Heart left ventricle (tissue), 16 donors: Measurements from ENCODE around the gene HEATR9. TPM values are rescaled to one million over a fixed set of nuclear protein-coding genes. Genes with fewer than 3 reads are reported as not detected.

Experiments used
- ATAC-seq, 4 donors: fragments of 200-7000 bp; cut with Tn5 transposase; one replicate each; pipeline ENCODE4 v1.9.1; 2020 to 2022; ENCODE audit warnings: moderate library complexity in 4 of 4, mild to moderate bottlenecking in 3 of 4, moderate number of reproducible peaks in 1 of 4
- DNase-seq, 5 donors: peaks; one replicate each; pipeline ENCODE4 v3.0.0-alpha.2; 2020
- H3K27ac ChIP-seq, 12 donors: fragments of 200-600 bp; sonication (generic) in 4 of 12; one replicate each; pipeline versions ENCODE4 v1.5.0 to v1.8.0; 2016 to 2022; ENCODE audit warnings: mild to moderate bottlenecking in 2 of 12
- H3K27me3 ChIP-seq, 9 donors: fragments of 200-600 bp; sonication (generic) in 2 of 9; one replicate each; pipeline versions ENCODE4 v1.5.1 to v1.8.0; 2016 to 2022; ENCODE audit warnings: mild to moderate bottlenecking in 3 of 9
- H3K36me3 ChIP-seq, 9 donors: fragments of 200-600 bp; sonication (generic) in 2 of 9; one replicate each; pipeline versions ENCODE4 v1.5.0 to v1.8.0; 2018 to 2022; ENCODE audit warnings: mild to moderate bottlenecking in 2 of 9
- H3K4me1 ChIP-seq, 12 donors: fragments of 200-600 bp; sonication (generic) in 4 of 12; one replicate each; pipeline versions ENCODE4 v1.5.0 to v1.8.0; 2016 to 2022; ENCODE audit warnings: mild to moderate bottlenecking in 3 of 12
- H3K4me3 ChIP-seq, 12 donors: fragments of 200-600 bp; sonication (generic) in 4 of 12; one replicate each; pipeline versions ENCODE4 v1.5.0 to v1.8.0; 2017 to 2022; ENCODE audit warnings: mild to moderate bottlenecking in 9 of 12, moderate library complexity in 4 of 12
- H3K9me3 ChIP-seq, 12 donors: fragments of 200-600 bp; sonication (generic) in 4 of 12; one replicate each; pipeline versions ENCODE4 v1.5.0 to v1.8.0; 2016 to 2022; ENCODE audit warnings: mild to moderate bottlenecking in 1 of 12
- POLR2A ChIP-seq, 2 donors: fragments of 450-650 bp; IDR thresholded peaks; one replicate each; pipeline ENCODE4 v1.6.1; 2017; ENCODE audit warnings: antibody characterized with exemption in 2 of 2, mild to moderate bottlenecking in 2 of 2, moderate library complexity in 2 of 2
- WGBS, 4 donors: extraction: QIAGEN DNeasy Blood & Tissue Kit in 2 of 4; methylation state at CpG; one replicate each; pipeline versions ENCODE4 v1.1.5 to v1.1.7; 2013 to 2018; 5-methylcytosine and 5-hydroxymethylcytosine counted together
- intact Hi-C, 10 donors: fragments of 100-400 bp; cut with DNase I; formaldehyde crosslinking; loops; one replicate each; pipeline versions ENCODE4 v1.11.1 to v1.14.2; 2022
- polyA plus RNA-seq, 2 donors: library from polyadenylated mRNA; stranded (reverse); fragments of 200-250 nt; gene quantifications; one replicate each; pipeline ENCODE4 v1.2.3, GENCODE V29; 2013
- total RNA-seq, 9 donors: library from RNA; depleted of rRNA in 2 of 9; stranded (reverse); fragments of >200 nt in 2 of 9; fragmentation: NEBNext Ultra II Directional in 3 of 9; extraction: Animal tissue kit (Norgen Biotek cat#: 25700) in 3 of 9; gene quantifications; one replicate each; pipeline versions ENCODE4 v1.1.0 to v1.2.4, GENCODE V29; 2016 to 2023
- TF ChIP-seq, protein P1 (sequence below), 12 donors: fragments of 200-600 bp; sonication (generic) in 4 of 12; IDR thresholded peaks; one replicate each; pipeline versions ENCODE4 v1.5.0 to v1.8.0; 2018 to 2022; ENCODE audit warnings: antibody characterized with exemption in 12 of 12, mild to moderate bottlenecking in 5 of 12
- donor health status: ischemic (EF 13 %, LVEDD 7.1; RV severe dilation, severe dysfunction).
- donor health status: healthy with polysubstance abuse.
- donor health status: DM: no; HTN: yes; CAD: no.
- donor health status: DM: no; HTN: no; CAD: no.
- donor health status: ischemic (EF 25% LVEDD 6.9; RV normal size, moderate dysfunction).
- donor health status: ischemic (EF 25% LVEDD 5.7; RV mildly dilated, moderate dysfunction).
- donor health status: healthy.
- donor health status: DM: yes; HTN: yes; CAD: no.
- donor health status: ischemic (EF 35%, LVEDD 5.7; RV mildly dilated, moderate dysfunction).
- donor health status: nonischemic (EF 11% LVEDD 7.7; RV severe dilation, severe dysfunction).
- donor health status: DM: yes; HTN: yes; CAD: no.
- donor health status: PGD.
- donor health status: ischemic (EF 29% LVEDD 5.4; RV normal size, mild dysfunction).
- donor health status: nonischemic (EF 23%, LVEDD 6.1; RV moderate dilation, normal function).

Gene HEATR9
- total and polyA plus RNA-seq, 11 donors: 0.11 TPM; not detected in 9

DNA sequence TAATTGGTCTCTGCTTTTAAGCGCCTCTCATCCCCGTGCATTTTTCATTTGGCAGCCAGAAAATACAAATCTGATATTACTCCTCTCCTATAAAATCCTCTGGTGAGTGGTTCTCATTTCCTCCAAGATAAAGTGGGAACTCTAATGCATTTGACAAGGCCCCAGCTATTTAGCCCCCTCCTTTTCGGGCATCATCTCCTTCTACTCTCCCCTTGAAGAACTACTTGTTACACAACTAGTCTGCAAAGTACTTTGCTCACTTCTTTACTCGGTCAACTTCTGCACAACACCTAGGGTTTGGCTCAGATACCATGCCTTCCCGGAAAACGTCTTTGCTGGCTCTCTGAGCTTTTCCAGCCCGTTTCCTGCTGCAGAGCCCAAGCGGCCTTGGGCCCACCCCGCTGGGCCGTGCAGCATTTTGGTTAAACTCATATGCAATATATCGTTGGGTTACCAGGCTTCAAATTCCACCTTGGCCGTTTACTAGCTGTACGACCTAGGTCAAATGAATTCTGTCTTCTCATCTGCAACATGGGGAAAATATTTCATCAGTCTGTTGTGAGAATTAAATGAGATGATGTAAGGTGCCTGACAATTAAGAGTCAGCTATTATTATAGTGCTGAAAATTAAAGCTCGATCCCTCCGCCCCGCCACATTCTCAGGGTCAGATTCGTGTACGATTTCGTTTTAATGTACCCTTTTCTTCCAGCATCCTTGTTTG is 60.3 kb downstream of the HEATR9 start:
- ATAC-seq (no peak), DNase-seq (no peak)
- H3K27ac ChIP-seq: peak overlapping the region in 11 of 12 donors; percentile 76 to 99 (median 94)
- no peaks in the 10 kb centered on the region for H3K27me3 ChIP-seq
- TF ChIP-seq POLR2A (IDR thresholded peaks at IDR 0.05): no peak
- TF ChIP-seq, protein P1, sequence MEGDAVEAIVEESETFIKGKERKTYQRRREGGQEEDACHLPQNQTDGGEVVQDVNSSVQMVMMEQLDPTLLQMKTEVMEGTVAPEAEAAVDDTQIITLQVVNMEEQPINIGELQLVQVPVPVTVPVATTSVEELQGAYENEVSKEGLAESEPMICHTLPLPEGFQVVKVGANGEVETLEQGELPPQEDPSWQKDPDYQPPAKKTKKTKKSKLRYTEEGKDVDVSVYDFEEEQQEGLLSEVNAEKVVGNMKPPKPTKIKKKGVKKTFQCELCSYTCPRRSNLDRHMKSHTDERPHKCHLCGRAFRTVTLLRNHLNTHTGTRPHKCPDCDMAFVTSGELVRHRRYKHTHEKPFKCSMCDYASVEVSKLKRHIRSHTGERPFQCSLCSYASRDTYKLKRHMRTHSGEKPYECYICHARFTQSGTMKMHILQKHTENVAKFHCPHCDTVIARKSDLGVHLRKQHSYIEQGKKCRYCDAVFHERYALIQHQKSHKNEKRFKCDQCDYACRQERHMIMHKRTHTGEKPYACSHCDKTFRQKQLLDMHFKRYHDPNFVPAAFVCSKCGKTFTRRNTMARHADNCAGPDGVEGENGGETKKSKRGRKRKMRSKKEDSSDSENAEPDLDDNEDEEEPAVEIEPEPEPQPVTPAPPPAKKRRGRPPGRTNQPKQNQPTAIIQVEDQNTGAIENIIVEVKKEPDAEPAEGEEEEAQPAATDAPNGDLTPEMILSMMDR (IDR thresholded peaks at IDR 0.05): no peak
- H3K4me1 ChIP-seq: peaks cover 0 to 49% (median 29%) of the 10 kb centered on the region in 12 donors
- 29 to 34% (median 31%) methylated on average over 19 of the region's 19 CpGs for WGBS, 4 donors
- H3K36me3 ChIP-seq: peaks cover 0 to 5% (median 0%) of the 10 kb centered on the region in 9 donors
- peak overlapping the region in 11 of 12 donors; percentile 58 to 96 (median 84) for H3K4me3 ChIP-seq
- no peaks in the 10 kb centered on the region for H3K9me3 ChIP-seq
- intact Hi-C loops: loop anchor here in 1 of 10 donors (10.0 kb wide), 1 partner anchor 194 kb away; no protein-coding TSS in a partner anchor

DNA sequence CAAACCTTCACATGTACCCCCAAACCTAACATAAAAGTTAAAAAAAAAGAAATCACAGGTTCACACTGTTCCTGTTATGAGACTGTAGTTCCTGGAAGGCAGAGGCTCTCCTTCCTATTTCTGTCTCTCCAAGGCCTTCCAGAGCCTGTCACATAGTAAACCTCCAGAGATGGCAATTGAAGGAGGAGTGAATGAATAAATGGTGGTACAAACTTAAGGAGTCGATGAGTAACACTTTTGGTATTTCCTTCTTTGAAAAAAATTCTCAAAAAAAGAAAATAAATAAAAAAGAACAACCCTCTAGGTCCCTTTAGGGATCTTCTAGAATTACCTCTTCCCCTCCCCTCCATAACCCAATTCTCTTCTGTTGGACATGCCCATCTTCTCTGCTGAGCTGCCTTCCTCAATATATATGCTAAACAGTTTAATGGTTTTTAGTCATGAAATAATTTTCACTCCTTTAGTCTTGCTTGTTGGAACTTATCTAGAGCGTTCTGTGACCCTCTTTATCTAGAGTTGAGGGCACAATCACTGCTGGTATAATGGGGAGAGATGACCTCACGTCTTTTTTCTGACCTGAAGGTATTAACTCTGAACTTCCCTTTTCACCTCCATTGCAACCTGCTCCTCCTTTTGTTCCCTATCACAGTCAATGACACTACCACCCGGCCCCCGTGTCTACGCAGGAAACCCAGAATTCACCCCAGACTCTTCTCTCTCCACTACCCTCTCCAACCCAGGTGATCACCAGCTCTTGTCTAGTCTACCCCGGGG is 61.1 kb downstream of the HEATR9 start:
- Histone ChIP-seq H3K4me3 (no peak overlapping the region), H3K36me3 (peaks cover 0 to 5% (median 0%) of the 10 kb centered on the region in 9 donors), H3K27me3 (no peaks in the 10 kb centered on the region), H3K9me3 (no peaks in the 10 kb centered on the region), H3K4me1 (peaks cover 0 to 47% (median 28%) of the 10 kb centered on the region in 12 donors), H3K27ac (peak overlapping the region in 1 of 12 donors; percentile 96)
- WGBS, 4 donors: 82 to 84% (median 82%) methylated on average over 7 of the region's 7 CpGs
- intact Hi-C loops: loop anchor here in 1 of 10 donors (10.0 kb wide), 1 partner anchor 193 kb away; no protein-coding TSS in a partner anchor
- ATAC-seq (no peak), DNase-seq (no peak)
- TF ChIP-seq, protein P1 (IDR thresholded peaks at IDR 0.05): no peak
- no peak for TF ChIP-seq POLR2A (IDR thresholded peaks at IDR 0.05)

Other genes with a start within 250 kb of the HEATR9 start
- gene RASL10B, start 137.3 kb downstream of the HEATR9 start, total RNA-seq: 10 to 100 TPM in 5 of 9 donors, 1 to 10 TPM in 4; 8.2 to 78.7 (median 13.0) TPM
- 10 to 100 TPM in 1 of 2 donors, 1 to 10 TPM in 1; 7.6 to 12.2 TPM for gene RASL10B, start 137.3 kb downstream of the HEATR9 start, polyA plus RNA-seq
- gene GAS2L2, start 115.7 kb downstream of the HEATR9 start, total RNA-seq: under 1 TPM in 4 of 9 donors, not detected in 5; 0.10 to 0.28 (median 0.12) TPM
- gene GAS2L2, start 115.7 kb downstream of the HEATR9 start, polyA plus RNA-seq: under 1 TPM in 1 of 2 donors, not detected in 1; 0.06 TPM
- gene C17orf50, start 108.0 kb downstream of the HEATR9 start, total RNA-seq: not detected
- gene C17orf50, start 108.0 kb downstream of the HEATR9 start, polyA plus RNA-seq: under 1 TPM in 1 of 2 donors, not detected in 1; 0.19 TPM
- 10 to 100 TPM in 1 of 9 donors, 1 to 10 TPM in 7, under 1 TPM in 1; 0.83 to 10.2 (median 2.2) TPM for gene MMP28, start 73.2 kb downstream of the HEATR9 start, total RNA-seq
- gene MMP28, start 73.2 kb downstream of the HEATR9 start, polyA plus RNA-seq: 1 to 10 TPM; 3.4 to 4.4 TPM
- gene TAF15, start 59.4 kb downstream of the HEATR9 start, total RNA-seq: 100 to 1,000 TPM in 6 of 9 donors, 10 to 100 TPM in 3; 30.1 to 151 (median 121) TPM
- gene TAF15, start 59.4 kb downstream of the HEATR9 start, polyA plus RNA-seq: 10 to 100 TPM; 83.0 to 95.0 TPM
- 10 to 100 TPM in 2 of 9 donors, 1 to 10 TPM in 4, under 1 TPM in 2, not detected in 1; 0.46 to 23.7 (median 1.5) TPM for gene CCL5, start 11.5 kb upstream of the HEATR9 start, total RNA-seq
- gene CCL5, start 11.5 kb upstream of the HEATR9 start, polyA plus RNA-seq: 1 to 10 TPM in 1 of 2 donors, under 1 TPM in 1; 0.78 to 1.4 TPM
- gene RDM1, start 61.9 kb upstream of the HEATR9 start, total RNA-seq: under 1 TPM in 1 of 9 donors, not detected in 8; 0.48 TPM
- gene RDM1, start 61.9 kb upstream of the HEATR9 start, polyA plus RNA-seq: not detected
- not detected for gene LYZL6, start 74.8 kb upstream of the HEATR9 start, total RNA-seq
- gene LYZL6, start 74.8 kb upstream of the HEATR9 start, polyA plus RNA-seq: not detected
- under 1 TPM in 1 of 9 donors, not detected in 8; 0.19 TPM for gene CCL16, start 112.6 kb upstream of the HEATR9 start, total RNA-seq
- gene CCL16, start 112.6 kb upstream of the HEATR9 start, polyA plus RNA-seq: not detected
- gene CCL14, start 117.8 kb upstream of the HEATR9 start, total RNA-seq: 10 to 100 TPM in 2 of 9 donors, 1 to 10 TPM in 6, under 1 TPM in 1; 0.69 to 19.1 (median 3.2) TPM
- 10 to 100 TPM; 15.5 to 31.5 TPM for gene CCL14, start 117.8 kb upstream of the HEATR9 start, polyA plus RNA-seq
- not detected for gene CCL15, start 132.7 kb upstream of the HEATR9 start, total RNA-seq
- not detected for gene CCL15, start 132.7 kb upstream of the HEATR9 start, polyA plus RNA-seq
- 1 to 10 TPM in 1 of 9 donors, not detected in 8; 5.2 TPM for gene CCL23, start 149.1 kb upstream of the HEATR9 start, total RNA-seq
- gene CCL23, start 149.1 kb upstream of the HEATR9 start, polyA plus RNA-seq: under 1 TPM in 1 of 2 donors, not detected in 1; 0.42 TPM
- 10 to 100 TPM in 2 of 9 donors, 1 to 10 TPM in 5, under 1 TPM in 2; 0.40 to 31.9 (median 4.1) TPM for gene CCL18, start 195.4 kb upstream of the HEATR9 start, total RNA-seq
- under 1 TPM; 0.30 to 0.53 TPM for gene CCL18, start 195.4 kb upstream of the HEATR9 start, polyA plus RNA-seq
- gene CCL3, start 221.3 kb upstream of the HEATR9 start, total RNA-seq: 10 to 100 TPM in 1 of 9 donors, 1 to 10 TPM in 1, under 1 TPM in 4, not detected in 3; 0.21 to 22.5 (median 0.65) TPM
- gene CCL3, start 221.3 kb upstream of the HEATR9 start, polyA plus RNA-seq: under 1 TPM; 0.30 to 0.61 TPM
- 10 to 100 TPM in 2 of 9 donors, 1 to 10 TPM in 2, under 1 TPM in 2, not detected in 3; 0.29 to 23.9 (median 1.5) TPM for gene CCL4, start 234.9 kb upstream of the HEATR9 start, total RNA-seq
- gene CCL4, start 234.9 kb upstream of the HEATR9 start, polyA plus RNA-seq: 1 to 10 TPM in 1 of 2 donors, under 1 TPM in 1; 0.72 to 1.2 TPM